Kidney (tissue), 14 donors: Measurements from ENCODE around the gene OS9. TPM values are rescaled to one million over a fixed set of nuclear protein-coding genes. Genes with fewer than 3 reads are reported as not detected.

Experiments
- DNase-seq, 5 donors: peaks; one replicate each; pipeline ENCODE4 v3.0.0-alpha.2; 2013 to 2020
- FAIRE-seq: peaks from 2 replicates; lab custom pipeline; 2012; peaks lifted over from hg19 to GRCh38; lab: Jason Lieb, UNC
- H3K27ac ChIP-seq, 2 donors: one replicate each; pipeline ENCODE4 v1.7.0; 2013; ENCODE audit warnings: low read depth in 2 of 2, low read length in 2 of 2, inconsistent platforms in 1 of 2
- H3K27me3 ChIP-seq: one replicate; pipeline ENCODE4 v1.7.1; 2013; ENCODE audit warnings: low read length, inconsistent platforms; ENCODE audit not compliant: control insufficient read depth, insufficient read depth
- H3K36me3 ChIP-seq, 3 donors: one replicate each; pipeline versions ENCODE4 v1.7.0 to v1.7.1; 2013; ENCODE audit warnings: low read length in 3 of 3, control low read depth in 1 of 3, inconsistent platforms in 1 of 3; ENCODE audit not compliant: insufficient read depth in 3 of 3, control insufficient read depth in 2 of 3
- H3K4me1 ChIP-seq, 3 donors: one replicate each; pipeline versions ENCODE4 v1.7.0 to v1.7.1; 2013; ENCODE audit warnings: low read length in 3 of 3, inconsistent platforms in 1 of 3, low read depth in 1 of 3; ENCODE audit not compliant: control insufficient read depth in 2 of 3, insufficient read depth in 2 of 3
- H3K4me3 ChIP-seq, 3 donors: one replicate each; pipeline versions ENCODE4 v1.7.0 to v1.8.1; 2013; ENCODE audit warnings: low read length in 3 of 3, control low read depth in 1 of 3, inconsistent platforms in 1 of 3
- H3K9ac ChIP-seq, 3 donors: one replicate each; pipeline versions ENCODE4 v1.7.0 to v1.7.1; 2013; ENCODE audit warnings: low read length in 3 of 3, control low read depth in 1 of 3, inconsistent platforms in 1 of 3
- H3K9me3 ChIP-seq, 3 donors: one replicate each; pipeline versions ENCODE4 v1.7.0 to v1.7.1; 2013; ENCODE audit warnings: low read length in 3 of 3, control low read depth in 1 of 3, inconsistent platforms in 1 of 3; ENCODE audit not compliant: control insufficient read depth in 2 of 3, insufficient read depth in 1 of 3
- CTCF ChIP-seq: IDR thresholded peaks from 3 replicates; pipeline ENCODE4 v1.5.1; 2012; ENCODE audit warnings: mild to moderate bottlenecking, moderate library complexity, borderline replicate concordance; ENCODE audit not compliant: insufficient read depth; ENCODE audit errors: extremely low read depth
- intact Hi-C: fragments of 100-400 bp; cut with DNase I; formaldehyde crosslinking; loops from one replicate; pipeline ENCODE4 v1.11.1; 2022
- polyA plus RNA-seq: library from polyadenylated mRNA; stranded (reverse); fragments of 350-450 nt; fragmentation: Illumina TruSeq; extraction: RNeasy Lipid Tissue Mini Kit (QIAGEN cat#74804); gene quantifications from one replicate; pipeline ENCODE4 v1.2.3, GENCODE V29; 2014; ENCODE audit warnings: low read depth, low replicate concordance; ENCODE audit not compliant: insufficient read depth
- total RNA-seq: library from RNA; stranded (reverse); fragmentation: NEBNext Ultra II Directional; extraction: Animal tissue kit (Norgen Biotek cat#: 25700); gene quantifications from one replicate; pipeline ENCODE4 v1.2.1, GENCODE V29; 2021
- donor health status: control.
- donor health status: control.
- donor health status: control.
- donor health status: control.
- donor health status: control.
- donor health status: DM: yes; HTN: yes; CAD: no.
- donor health status: Normal renal cell carcinoma (clear cell type).

OS9 gene
- total and polyA plus RNA-seq, 2 donors from 2014 or later = 256 to 325 TPM

- Histone ChIP-seq H3K36me3 (no peaks in the 10 kb centered on the region), H3K9ac (no peak overlapping the region), H3K27ac (no peak overlapping the region), H3K9me3 (no peaks in the 10 kb centered on the region), H3K4me1 (peaks cover 0 to 7% (median 4%) of the 10 kb centered on the region in 3 donors), H3K27me3 (peaks cover 45% of the 10 kb centered on the region), H3K4me3 (no peak overlapping the region)
- DNase-seq (peak in 3 of 5 donors; percentile 34 to 77 (median 66)), FAIRE-seq (no peak)
- intact Hi-C loops = no loop called here
- no peak for TF ChIP-seq CTCF
These were observed 43.8 kb downstream of the OS9 start for GRCh38 chr12:57737467-57738460.

- intact Hi-C loops = no loop called here
These were observed 44.8 kb downstream of the OS9 start, which contains the start of gene AGAP2 for GRCh38 chr12:57738661-57739237. Gene AGAP2, minus strand, starts transcription at chr12:57738742. Its CDS starts 496 bp downstream, at chr12:57738246.

GRCh38 chr12:57739387-57739786, 45.5 kb downstream of the OS9 start:
- H3K27ac ChIP-seq = no peak overlapping the region
- H3K4me1 ChIP-seq = peaks cover 0 to 7% (median 4%) of the 10 kb centered on the region in 3 donors
- DNase-seq = no peak
- no peak for TF ChIP-seq CTCF
- H3K9ac ChIP-seq = no peak overlapping the region
- intact Hi-C loops = no loop called here
- H3K4me3 ChIP-seq = no peak overlapping the region
- FAIRE-seq = no peak
- no peaks in the 10 kb centered on the region for H3K9me3 ChIP-seq
- H3K27me3 ChIP-seq = peaks cover 34% of the 10 kb centered on the region
- H3K36me3 ChIP-seq = no peaks in the 10 kb centered on the region

More at GRCh38 chr12:57738661-57739237, 44.8 kb downstream of the OS9 start, which contains the start of gene AGAP2:
- peak in 4 of 5 donors; percentile 67 to 79 (median 74) for DNase-seq
- Histone ChIP-seq H3K36me3 (no peaks in the 10 kb centered on the region), H3K27me3 (peaks cover 37% of the 10 kb centered on the region), H3K9me3 (no peaks in the 10 kb centered on the region), H3K4me3 (no peak within 1 kb of the TSS), H3K9ac (no peak within 1 kb of the TSS), H3K27ac (no peak within 1 kb of the TSS), H3K4me1 (peaks cover 0 to 7% (median 4%) of the 10 kb centered on the region in 3 donors)
- no peak for TF ChIP-seq CTCF
- no peak for FAIRE-seq
